ENCODE results near the gene MMP24.
"Not testable (repeated sequence)": the region's sequence is repeated elsewhere in the genome, so short reads cannot be mapped to it uniquely, and the experiment has no call there.

MMP24 gene

GRCh38 chr20:35226126-35226883, at the start of gene MMP24:
MMP24 (plus strand) TSS chr20:35226690; CDS start chr20:35226739, 49 bp downstream.
- DNase-seq (ENCODE audit: low spot score) = peak; percentile 53
- TF ChIP-seq CTCF (IDR thresholded peaks at IDR 0.05; ENCODE audit: extremely low read depth, missing control alignments) = no peak

- DNase-seq (ENCODE audit: low spot score) = no peak
- no peak for TF ChIP-seq CTCF (IDR thresholded peaks at IDR 0.05; ENCODE audit: extremely low read depth, missing control alignments)
Measured at GRCh38 chr20:35179292-35180212, 46.9 kb upstream of the MMP24 start.

- TF ChIP-seq CTCF (IDR thresholded peaks at IDR 0.05; ENCODE audit: extremely low read depth, missing control alignments) = no peak
- DNase-seq (ENCODE audit: low spot score) = no peak
Measured at GRCh38 chr20:35180266-35180665, 46.2 kb upstream of the MMP24 start.

- no peak for DNase-seq (ENCODE audit: low spot score)
- no peak for TF ChIP-seq CTCF (IDR thresholded peaks at IDR 0.05; ENCODE audit: extremely low read depth, missing control alignments)
Measured at GRCh38 chr20:35181731-35182130, 44.8 kb upstream of the MMP24 start.

- DNase-seq (ENCODE audit: low spot score) = not testable (repeated sequence)
Measured at GRCh38 chr20:35186691-35187289, 39.7 kb upstream of the MMP24 start.

- no peak for TF ChIP-seq CTCF (IDR thresholded peaks at IDR 0.05; ENCODE audit: extremely low read depth, missing control alignments)
- no peak for DNase-seq (ENCODE audit: low spot score)
Measured at GRCh38 chr20:35187584-35188190, 38.8 kb upstream of the MMP24 start.

- DNase-seq (ENCODE audit: low spot score) = not testable (repeated sequence)
Measured at GRCh38 chr20:35189223-35189622, 37.3 kb upstream of the MMP24 start.

- TF ChIP-seq CTCF (IDR thresholded peaks at IDR 0.05; ENCODE audit: extremely low read depth, missing control alignments) = no peak
- DNase-seq (ENCODE audit: low spot score) = no peak
Measured at GRCh38 chr20:35190556-35190955, 35.9 kb upstream of the MMP24 start.
